NB4 (cell line): ENCODE results near the gene FDX2.

Experiments used
- CTCF ChIP-seq: IDR thresholded peaks from one replicate; pipeline ENCODE4 v1.5.1; 2012; ENCODE audit warnings: low read depth, low read length
- POLR2A ChIP-seq: IDR thresholded peaks from 2 replicates; pipeline ENCODE4 v1.6.1; 2011; ENCODE audit warnings: mild to moderate bottlenecking; ENCODE audit not compliant: insufficient read length; ENCODE audit errors: extremely low read depth

- TF ChIP-seq CTCF: no peak
- no peak for TF ChIP-seq POLR2A
These were observed 5.0 kb upstream of the FDX2 start for GRCh38 chr19:10320602-10321416.
